Measurements from ENCODE around the gene DCBLD1. TPM values are rescaled to one million over a fixed set of nuclear protein-coding genes. Genes with fewer than 3 reads are reported as not detected.

The DCBLD1 gene
- total RNA-seq, 1 donor from 2014 or later, result 9.1 TPM

GRCh38 chr6:117568831-117569410 is 86.4 kb downstream of the DCBLD1 start:
- H3K36me3 Mint-ChIP-seq (ENCODE audit: low read depth), result peaks cover 11% of the 10 kb centered on the region
- no peaks in the 10 kb centered on the region for H3K9me3 Mint-ChIP-seq
- no peak overlapping the region for H3K27ac Mint-ChIP-seq (ENCODE audit: unreplicated experiment)

GRCh38 chr6:117573006-117573680 is 90.7 kb downstream of the DCBLD1 start:
- no peak overlapping the region for H3K4me3 Mint-ChIP-seq
- no peaks in the 10 kb centered on the region for H3K27me3 Mint-ChIP-seq (ENCODE audit: low read depth)
- no peaks in the 10 kb centered on the region for H3K4me1 Mint-ChIP-seq

More at GRCh38 chr6:117568831-117569410, 86.4 kb downstream of the DCBLD1 start:
- Mint-ChIP-seq H3K27me3 (ENCODE audit: low read depth) (no peaks in the 10 kb centered on the region), H3K4me1 (no peaks in the 10 kb centered on the region), H3K4me3 (no peak overlapping the region)
- TF ChIP-seq CTCF (conservative IDR thresholded peaks at IDR 0.05), result no peak
- DNase-seq (ENCODE audit: low read depth, low spot score), result no peak

GRCh38 chr6:117574198-117574597 is 91.7 kb downstream of the DCBLD1 start:
- H3K9me3 Mint-ChIP-seq, result no peaks in the 10 kb centered on the region
- no peak overlapping the region for H3K27ac Mint-ChIP-seq (ENCODE audit: unreplicated experiment)
- H3K4me3 Mint-ChIP-seq, result no peak overlapping the region
- H3K27me3 Mint-ChIP-seq (ENCODE audit: low read depth), result no peaks in the 10 kb centered on the region
- H3K36me3 Mint-ChIP-seq (ENCODE audit: low read depth), result peaks cover 12% of the 10 kb centered on the region
- peaks cover 1% of the 10 kb centered on the region for H3K4me1 Mint-ChIP-seq
- no peak for TF ChIP-seq CTCF (conservative IDR thresholded peaks at IDR 0.05)
- DNase-seq (ENCODE audit: low read depth, low spot score), result no peak

More at GRCh38 chr6:117573006-117573680, 90.7 kb downstream of the DCBLD1 start:
- Mint-ChIP-seq H3K9me3 (no peaks in the 10 kb centered on the region), H3K36me3 (ENCODE audit: low read depth) (peaks cover 10% of the 10 kb centered on the region), H3K27ac (ENCODE audit: unreplicated experiment) (no peak overlapping the region)
- no peak for DNase-seq (ENCODE audit: low read depth, low spot score)
- TF ChIP-seq CTCF (conservative IDR thresholded peaks at IDR 0.05), result no peak

- H3K27ac Mint-ChIP-seq (ENCODE audit: unreplicated experiment), result no peak overlapping the region
- no peak for DNase-seq (ENCODE audit: low read depth, low spot score)
- H3K36me3 Mint-ChIP-seq (ENCODE audit: low read depth), result peaks cover 26% of the 10 kb centered on the region
These were observed 103.2 kb downstream of the DCBLD1 start for GRCh38 chr6:117585647-117586046.

GRCh38 chr6:117590447-117590846 is 108.0 kb downstream of the DCBLD1 start:
- Mint-ChIP-seq H3K9me3 (no peaks in the 10 kb centered on the region), H3K27me3 (ENCODE audit: low read depth) (no peaks in the 10 kb centered on the region), H3K4me3 (no peak overlapping the region), H3K36me3 (ENCODE audit: low read depth) (peaks cover 22% of the 10 kb centered on the region), H3K4me1 (no peaks in the 10 kb centered on the region), H3K27ac (ENCODE audit: unreplicated experiment) (no peak overlapping the region)
- TF ChIP-seq CTCF (conservative IDR thresholded peaks at IDR 0.05), result no peak
- DNase-seq (ENCODE audit: low read depth, low spot score), result no peak

More at GRCh38 chr6:117585647-117586046, 103.2 kb downstream of the DCBLD1 start:
- Mint-ChIP-seq H3K4me3 (no peak overlapping the region), H3K4me1 (peaks cover 8% of the 10 kb centered on the region), H3K9me3 (peaks cover 2% of the 10 kb centered on the region), H3K27me3 (ENCODE audit: low read depth) (no peaks in the 10 kb centered on the region)
- no peak for TF ChIP-seq CTCF (conservative IDR thresholded peaks at IDR 0.05)

Data from neural crest cell (in vitro differentiated cells).